OCI-LY1 (cell line): ENCODE results near the gene BCAR1.
"Not testable (repeated sequence)": the region's sequence is repeated elsewhere in the genome, so short reads cannot be mapped to it uniquely, and the experiment has no call there.

Source experiments
- H2AFZ ChIP-seq: fragments of 200-600 bp; sonication (generic), shearing (Covaris generic); 2 replicates; pipeline ENCODE4 v1.6.0; 2014; ENCODE audit warnings: antibody characterized with exemption, mild to moderate bottlenecking, low read length
- H3F3A ChIP-seq: fragments of 200-600 bp; sonication (generic), shearing (Covaris generic); 2 replicates; pipeline ENCODE4 v1.6.0; 2014; ENCODE audit warnings: mild to moderate bottlenecking, antibody characterized with exemption, low read length, moderate library complexity; ENCODE audit not compliant: insufficient read depth
- H3K27ac ChIP-seq: fragments of 200-600 bp; sonication (generic); 2 replicates; pipeline ENCODE4 v1.5.1; 2014; ENCODE audit warnings: low read length, mixed run types, mild to moderate bottlenecking, low read depth; ENCODE audit not compliant: poor library complexity, severe bottlenecking
- H3K27me3 ChIP-seq: fragments of 200-600 bp; sonication (generic); 2 replicates; pipeline ENCODE4 v1.6.0; 2014; ENCODE audit warnings: antibody characterized with exemption, mild to moderate bottlenecking, low read length, moderate library complexity; ENCODE audit not compliant: insufficient read depth
- H3K36me3 ChIP-seq: fragments of 200-600 bp; sonication (generic); 2 replicates; pipeline ENCODE4 v1.6.1; 2014; ENCODE audit warnings: mild to moderate bottlenecking, antibody characterized with exemption, low read length, moderate library complexity, mixed read lengths; ENCODE audit not compliant: insufficient read depth
- H3K4me1 ChIP-seq: fragments of 200-600 bp; sonication (generic); 2 replicates; pipeline ENCODE4 v1.5.1; 2014; ENCODE audit warnings: mild to moderate bottlenecking, low read length, moderate library complexity; ENCODE audit not compliant: insufficient read depth, severe bottlenecking
- H3K4me2 ChIP-seq: fragments of 200-600 bp; sonication (generic), shearing (Covaris generic); 2 replicates; pipeline ENCODE4 v1.6.1; 2014; ENCODE audit warnings: low read length
- H3K4me3 ChIP-seq: fragments of 200-600 bp; sonication (generic); 2 replicates; pipeline ENCODE4 v1.5.1; 2014; ENCODE audit warnings: low read length, low read depth, mild to moderate bottlenecking, mixed read lengths; ENCODE audit not compliant: poor library complexity, severe bottlenecking
- H3K79me2 ChIP-seq: fragments of 200-600 bp; shearing (Covaris generic); 2 replicates; pipeline ENCODE4 v1.6.1; 2016; ENCODE audit warnings: mixed run types, low read length, mixed read lengths; ENCODE audit not compliant: insufficient read depth
- H3K9ac ChIP-seq: fragments of 200-600 bp; sonication (generic), shearing (Covaris generic); 2 replicates; pipeline ENCODE4 v1.6.1; 2014; ENCODE audit warnings: mild to moderate bottlenecking, low read length, mixed read lengths
- H3K9me2 ChIP-seq: fragments of 200-600 bp; sonication (generic), shearing (Covaris generic); 2 replicates; pipeline ENCODE4 v1.6.1; 2014; ENCODE audit warnings: low read depth, mild to moderate bottlenecking, low read length, mixed read lengths
- H3K9me3 ChIP-seq: fragments of 200-600 bp; shearing (Covaris generic); 2 replicates; pipeline ENCODE4 v1.6.1; 2014; ENCODE audit warnings: low read length, mixed read lengths
- H4K20me1 ChIP-seq: fragments of 200-600 bp; sonication (generic), shearing (Covaris generic); 2 replicates; pipeline ENCODE4 v1.6.0; 2016; ENCODE audit warnings: mild to moderate bottlenecking, low read length; ENCODE audit not compliant: insufficient read depth
- EZH2 ChIP-seq: fragments of 200-600 bp; sonication (generic), shearing (Covaris generic); IDR thresholded peaks from 2 replicates; pipeline ENCODE4 v1.8.0; 2017; ENCODE audit warnings: borderline replicate concordance, mixed run types, mild to moderate bottlenecking, antibody characterized with exemption, low read length, moderate library complexity, mixed read lengths
- TF ChIP-seq, protein P1 (sequence below): fragments of 200-600 bp; sonication (generic), shearing (Covaris generic); IDR thresholded peaks from 2 replicates; pipeline ENCODE4 v1.5.1; 2017; ENCODE audit warnings: mild to moderate bottlenecking, antibody characterized with exemption, low read length, moderate library complexity, mixed read lengths

The BCAR1 gene

DNA sequence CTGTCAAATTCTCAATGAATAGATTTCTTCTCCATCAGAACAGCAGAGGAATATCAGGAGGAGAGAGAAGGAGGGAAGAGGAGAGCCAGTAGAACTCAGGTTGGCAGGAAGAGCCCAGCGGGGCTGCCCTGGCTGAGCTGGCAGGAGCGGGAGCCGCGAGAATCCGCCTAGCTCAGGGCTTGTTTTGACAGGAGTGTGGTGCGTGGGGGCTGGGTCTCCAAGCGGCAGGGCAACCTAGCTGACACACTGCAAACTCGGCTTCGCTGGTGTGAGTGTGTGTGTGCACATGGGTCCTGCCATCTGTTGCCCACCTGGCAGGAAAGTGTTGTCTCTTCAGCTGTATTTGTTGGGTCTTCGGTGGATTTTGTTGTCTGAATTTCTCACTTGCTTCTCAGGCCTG, 27.9 kb upstream of the BCAR1 start:
- no peaks in the 10 kb centered on the region for H3K79me2 ChIP-seq
- peaks cover 8% of the 10 kb centered on the region; the same call in 1 of the 2 replicates for H3K27me3 ChIP-seq
- no peak overlapping the region for H2AFZ ChIP-seq
- no peak overlapping the region for H3K9ac ChIP-seq
- H3K27ac ChIP-seq = no peak overlapping the region
- H3K9me2 ChIP-seq = no peaks in the 10 kb centered on the region
- no peak overlapping the region for H3K4me2 ChIP-seq
- no peaks in the 10 kb centered on the region for H3K4me1 ChIP-seq
- H4K20me1 ChIP-seq = no peaks in the 10 kb centered on the region
- no peak for TF ChIP-seq EZH2
- TF ChIP-seq, protein P1, sequence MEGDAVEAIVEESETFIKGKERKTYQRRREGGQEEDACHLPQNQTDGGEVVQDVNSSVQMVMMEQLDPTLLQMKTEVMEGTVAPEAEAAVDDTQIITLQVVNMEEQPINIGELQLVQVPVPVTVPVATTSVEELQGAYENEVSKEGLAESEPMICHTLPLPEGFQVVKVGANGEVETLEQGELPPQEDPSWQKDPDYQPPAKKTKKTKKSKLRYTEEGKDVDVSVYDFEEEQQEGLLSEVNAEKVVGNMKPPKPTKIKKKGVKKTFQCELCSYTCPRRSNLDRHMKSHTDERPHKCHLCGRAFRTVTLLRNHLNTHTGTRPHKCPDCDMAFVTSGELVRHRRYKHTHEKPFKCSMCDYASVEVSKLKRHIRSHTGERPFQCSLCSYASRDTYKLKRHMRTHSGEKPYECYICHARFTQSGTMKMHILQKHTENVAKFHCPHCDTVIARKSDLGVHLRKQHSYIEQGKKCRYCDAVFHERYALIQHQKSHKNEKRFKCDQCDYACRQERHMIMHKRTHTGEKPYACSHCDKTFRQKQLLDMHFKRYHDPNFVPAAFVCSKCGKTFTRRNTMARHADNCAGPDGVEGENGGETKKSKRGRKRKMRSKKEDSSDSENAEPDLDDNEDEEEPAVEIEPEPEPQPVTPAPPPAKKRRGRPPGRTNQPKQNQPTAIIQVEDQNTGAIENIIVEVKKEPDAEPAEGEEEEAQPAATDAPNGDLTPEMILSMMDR = no peak
- no peaks in the 10 kb centered on the region for H3K9me3 ChIP-seq
- H3K4me3 ChIP-seq = no peak overlapping the region
- no peaks in the 10 kb centered on the region for H3K36me3 ChIP-seq
- no peaks in the 10 kb centered on the region for H3F3A ChIP-seq

DNA sequence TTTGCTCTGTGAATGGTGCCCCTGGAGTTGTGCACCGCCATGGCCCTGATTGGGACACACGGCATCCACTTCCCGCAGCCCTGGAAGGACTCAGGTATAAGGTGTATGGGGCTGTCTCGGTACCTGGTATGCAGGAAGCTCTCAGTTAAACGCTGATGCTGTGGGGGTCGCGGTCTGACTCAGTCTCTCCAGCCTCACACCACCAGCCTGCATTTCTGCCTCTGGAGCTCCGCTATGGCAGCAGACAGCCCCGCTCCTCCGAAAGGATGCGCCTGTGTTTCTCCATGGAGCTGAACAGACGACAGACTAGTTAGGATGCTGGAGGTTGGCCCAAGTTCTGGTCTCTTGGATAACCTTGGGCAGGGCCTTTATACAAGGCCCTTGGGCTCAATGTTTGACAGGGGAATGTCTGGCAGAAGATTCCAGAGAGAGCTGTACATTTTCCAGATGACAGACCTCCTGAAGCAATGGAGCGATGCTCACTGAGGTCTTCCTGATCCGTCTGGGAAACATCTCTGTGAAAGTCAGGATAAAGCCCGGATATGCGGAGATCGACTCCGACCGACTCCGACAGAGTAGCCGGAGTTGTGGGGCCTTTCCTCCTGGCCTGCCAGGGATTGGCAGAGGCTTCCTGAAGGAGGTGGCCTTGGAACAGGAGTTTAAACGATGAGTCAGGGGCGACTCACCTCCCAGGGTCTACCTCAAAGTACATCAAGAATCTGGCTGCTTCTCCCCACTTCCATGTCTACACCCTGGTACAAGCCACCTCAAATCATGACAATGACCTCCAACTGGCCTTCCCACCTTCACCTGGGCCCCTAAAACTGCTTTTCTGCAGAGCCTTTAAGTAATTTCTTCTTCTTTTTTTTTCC, 21.9 kb upstream of the BCAR1 start:
- no peaks in the 10 kb centered on the region for H4K20me1 ChIP-seq
- H3K4me3 ChIP-seq = no peak overlapping the region
- H3K4me2 ChIP-seq = no peak overlapping the region
- no peaks in the 10 kb centered on the region for H3F3A ChIP-seq
- H3K9ac ChIP-seq = no peak overlapping the region
- H3K9me2 ChIP-seq = no peaks in the 10 kb centered on the region
- TF ChIP-seq EZH2 = no peak
- TF ChIP-seq, protein P1 = no peak
- H3K4me1 ChIP-seq = no peaks in the 10 kb centered on the region
- H3K79me2 ChIP-seq = no peaks in the 10 kb centered on the region
- no peaks in the 10 kb centered on the region for H3K9me3 ChIP-seq
- no peaks in the 10 kb centered on the region for H3K36me3 ChIP-seq
- peaks cover 6% of the 10 kb centered on the region; the same call in 1 of the 2 replicates for H3K27me3 ChIP-seq
- H3K27ac ChIP-seq = no peak overlapping the region
- H2AFZ ChIP-seq = no peak overlapping the region

DNA sequence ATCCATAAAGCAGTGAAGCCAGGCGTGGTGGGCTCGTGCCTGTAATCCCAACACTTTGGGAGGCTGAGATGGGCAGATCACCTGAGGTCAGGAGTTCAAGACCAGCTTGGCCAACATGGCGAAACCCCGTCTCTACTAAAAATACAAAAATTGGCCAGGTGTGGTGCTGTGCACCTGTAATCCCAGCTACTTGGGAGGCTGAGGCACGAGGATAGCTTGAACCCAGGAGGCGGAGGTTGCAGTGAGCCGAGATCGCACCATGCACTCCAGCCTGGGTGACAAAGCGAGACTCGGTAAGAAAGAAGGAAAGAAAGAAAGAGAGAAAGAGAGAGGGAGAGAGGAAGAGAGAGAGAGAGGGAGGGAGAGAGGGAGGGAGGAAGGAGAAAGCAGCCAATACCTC, 21.2 kb upstream of the BCAR1 start:
- not testable (repeated sequence) for H3K9me3 ChIP-seq, H3K4me1 ChIP-seq, H3K36me3 ChIP-seq, H3K4me3 ChIP-seq, H2AFZ ChIP-seq, H3K79me2 ChIP-seq, H3K9me2 ChIP-seq, H4K20me1 ChIP-seq, H3K27me3 ChIP-seq, H3K4me2 ChIP-seq, H3K27ac ChIP-seq, H3F3A ChIP-seq, H3K9ac ChIP-seq

DNA sequence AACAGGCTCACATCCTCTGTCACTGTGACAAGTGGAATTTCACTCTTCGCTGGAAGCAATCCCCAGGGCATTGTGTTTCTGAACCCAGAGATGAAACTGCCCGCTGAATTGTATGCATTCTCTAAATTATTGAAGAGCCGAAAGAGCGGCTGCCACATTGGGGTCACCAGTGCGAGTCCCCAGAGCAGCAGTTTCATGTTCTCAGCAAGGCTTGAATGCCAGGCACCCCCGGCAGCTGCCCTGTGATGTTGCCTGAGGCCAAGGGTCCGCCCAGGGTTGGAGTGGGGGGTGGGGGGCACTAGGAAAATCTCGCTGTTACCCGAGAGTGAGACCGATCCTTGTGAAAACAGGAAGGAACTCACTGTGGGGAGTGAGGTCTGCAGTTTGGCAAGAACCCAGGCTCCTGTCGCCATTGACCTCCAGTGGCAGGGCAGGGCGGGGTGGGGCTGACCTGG, 20.7 kb upstream of the BCAR1 start:
- no peak overlapping the region for H2AFZ ChIP-seq
- H3K9ac ChIP-seq = no peak overlapping the region
- H3K4me2 ChIP-seq = no peak overlapping the region
- H3K36me3 ChIP-seq = no peaks in the 10 kb centered on the region
- no peaks in the 10 kb centered on the region for H3K9me3 ChIP-seq
- H3F3A ChIP-seq = no peaks in the 10 kb centered on the region
- no peaks in the 10 kb centered on the region for H3K79me2 ChIP-seq
- no peak overlapping the region for H3K4me3 ChIP-seq
- no peak overlapping the region for H3K27ac ChIP-seq
- H4K20me1 ChIP-seq = no peaks in the 10 kb centered on the region
- no peaks in the 10 kb centered on the region for H3K9me2 ChIP-seq
- TF ChIP-seq, protein P1 = no peak
- TF ChIP-seq EZH2 = no peak
- peaks cover 6% of the 10 kb centered on the region; the same call in 1 of the 2 replicates for H3K27me3 ChIP-seq
- no peaks in the 10 kb centered on the region for H3K4me1 ChIP-seq
